Stomach smooth muscle (tissue), 2 donors: ENCODE results near the gene KMT2C.
"Not testable (repeated sequence)": the region's sequence is repeated elsewhere in the genome, so short reads cannot be mapped to it uniquely, and the experiment has no call there.

Experiments used
- H3K27ac ChIP-seq: one replicate; pipeline ENCODE4 v1.7.0; 2013; ENCODE audit warnings: mild to moderate bottlenecking, low read length, inconsistent platforms
- H3K27me3 ChIP-seq, 2 donors: one replicate each; pipeline ENCODE4 v1.7.0; 2013; ENCODE audit warnings: low read length in 2 of 2; ENCODE audit not compliant: insufficient read depth in 2 of 2, control insufficient read depth in 1 of 2
- H3K36me3 ChIP-seq, 2 donors: one replicate each; pipeline ENCODE4 v1.7.0; 2013; ENCODE audit warnings: low read length in 2 of 2; ENCODE audit not compliant: control insufficient read depth in 2 of 2, insufficient read depth in 2 of 2
- H3K4me1 ChIP-seq: one replicate; pipeline ENCODE4 v1.7.0; 2013; ENCODE audit warnings: low read length; ENCODE audit not compliant: control insufficient read depth, insufficient read depth
- H3K4me3 ChIP-seq, 2 donors: one replicate each; pipeline ENCODE4 v1.7.0; 2013; ENCODE audit warnings: low read length in 2 of 2
- H3K9ac ChIP-seq, 2 donors: one replicate each; pipeline ENCODE4 v1.7.0; 2013; ENCODE audit warnings: low read length in 2 of 2, mild to moderate bottlenecking in 1 of 2
- H3K9me3 ChIP-seq, 2 donors: one replicate each; pipeline ENCODE4 v1.7.0; 2013; ENCODE audit warnings: low read length in 2 of 2; ENCODE audit not compliant: control insufficient read depth in 2 of 2
- donor health status: healthy.
- donor health status: Pancreatic carcinoma.

The KMT2C gene

DNA sequence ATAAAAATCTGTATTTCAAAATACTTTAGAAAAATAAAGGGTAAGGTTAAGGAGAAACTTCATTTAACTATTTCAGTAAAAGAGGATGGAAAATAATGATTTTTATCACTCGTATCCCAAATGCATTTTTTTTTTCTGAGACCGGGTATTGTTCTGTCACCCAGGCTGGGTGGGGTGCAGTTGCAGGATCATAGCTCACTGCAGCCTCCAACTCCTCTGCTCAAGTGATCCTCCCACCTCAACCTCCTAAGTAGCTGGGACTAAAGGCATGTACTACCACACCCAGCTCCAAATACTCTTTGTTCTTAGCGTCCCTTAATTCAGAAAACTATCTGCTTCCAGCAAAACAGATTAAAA is 11.8 kb downstream of the KMT2C start:
- peaks cover 5% of the 10 kb centered on the region for H3K4me1 ChIP-seq
- H3K9ac ChIP-seq, result no peak overlapping the region
- H3K27me3 ChIP-seq, result no peaks in the 10 kb centered on the region
- H3K4me3 ChIP-seq, result no peak overlapping the region
- H3K27ac ChIP-seq, result no peak overlapping the region
- H3K36me3 ChIP-seq, result no peaks in the 10 kb centered on the region
- H3K9me3 ChIP-seq, result no peaks in the 10 kb centered on the region

GRCh38 chr7:152423171-152423570 is 12.6 kb downstream of the KMT2C start:
- H3K4me1 ChIP-seq, H3K36me3 ChIP-seq, H3K9ac ChIP-seq, H3K27ac ChIP-seq, H3K4me3 ChIP-seq, H3K9me3 ChIP-seq, H3K27me3 ChIP-seq: not testable (repeated sequence)

DNA sequence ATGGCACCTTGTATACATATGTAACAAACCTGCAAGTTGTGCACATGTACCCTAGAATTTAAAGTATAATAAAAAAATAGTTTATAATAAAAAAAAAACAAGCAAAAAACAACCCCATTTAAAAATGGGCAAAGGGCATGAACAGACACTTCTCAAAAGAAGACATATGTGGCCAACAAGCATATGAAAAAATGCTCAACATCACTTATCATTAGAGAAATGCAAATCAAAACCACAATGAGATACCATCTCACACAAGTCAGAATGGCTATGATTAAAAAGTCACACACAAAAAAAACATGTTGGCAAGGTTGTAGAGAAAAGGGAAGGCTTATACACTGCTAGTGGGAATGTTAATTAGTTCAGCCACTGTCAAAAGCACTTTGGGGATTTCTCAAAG is 14.9 kb downstream of the KMT2C start:
- H3K9me3 ChIP-seq, H3K36me3 ChIP-seq, H3K4me3 ChIP-seq, H3K27ac ChIP-seq, H3K4me1 ChIP-seq, H3K9ac ChIP-seq, H3K27me3 ChIP-seq: not testable (repeated sequence)

DNA sequence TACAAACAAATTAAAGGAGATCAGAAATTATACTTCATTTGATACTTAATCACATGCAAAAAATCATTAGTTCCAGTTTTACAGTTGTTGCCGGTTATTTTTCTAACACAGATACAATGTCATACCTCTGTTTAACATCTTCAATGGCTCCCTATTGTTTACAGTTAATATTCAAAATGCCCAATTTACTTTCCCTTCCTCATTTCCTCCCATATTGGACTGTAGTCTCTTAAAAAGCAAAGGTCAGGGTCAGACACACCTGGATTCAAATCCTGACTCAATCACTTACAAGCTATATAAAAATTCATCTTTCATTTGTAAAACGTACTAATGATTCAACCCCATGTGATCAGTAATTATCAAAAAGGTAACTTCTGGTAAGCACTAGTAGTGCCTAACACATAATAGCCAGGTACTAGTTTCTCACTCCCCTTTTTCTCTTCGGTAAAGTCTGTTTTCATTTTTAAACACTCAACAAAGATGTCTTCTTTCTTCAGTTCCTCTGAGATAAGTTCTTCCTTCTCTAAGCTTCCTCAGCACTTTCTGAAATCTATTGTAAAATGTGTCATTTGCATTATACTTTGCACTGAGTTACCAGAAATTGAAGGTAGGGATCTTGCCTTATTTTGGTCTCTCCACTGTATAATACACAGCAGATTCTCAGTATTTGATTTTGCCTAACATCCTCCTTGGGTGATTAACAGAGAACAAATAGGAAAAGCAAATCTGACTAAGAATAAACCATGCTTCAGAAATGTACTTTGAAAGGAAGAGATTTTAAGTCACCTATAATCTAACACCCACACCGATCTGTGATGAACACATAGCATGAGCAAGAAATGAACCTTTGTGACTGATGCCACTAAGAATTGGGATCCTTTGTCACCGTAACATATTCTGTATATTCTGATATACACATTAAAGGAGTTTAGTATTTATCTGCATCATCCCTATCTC is 16.1 kb downstream of the KMT2C start:
- H3K27me3 ChIP-seq, result no peaks in the 10 kb centered on the region
- H3K9ac ChIP-seq, result no peak overlapping the region
- H3K27ac ChIP-seq, result no peak overlapping the region
- H3K36me3 ChIP-seq, result no peaks in the 10 kb centered on the region
- no peak overlapping the region for H3K4me3 ChIP-seq
- no peaks in the 10 kb centered on the region for H3K4me1 ChIP-seq
- no peaks in the 10 kb centered on the region for H3K9me3 ChIP-seq

DNA sequence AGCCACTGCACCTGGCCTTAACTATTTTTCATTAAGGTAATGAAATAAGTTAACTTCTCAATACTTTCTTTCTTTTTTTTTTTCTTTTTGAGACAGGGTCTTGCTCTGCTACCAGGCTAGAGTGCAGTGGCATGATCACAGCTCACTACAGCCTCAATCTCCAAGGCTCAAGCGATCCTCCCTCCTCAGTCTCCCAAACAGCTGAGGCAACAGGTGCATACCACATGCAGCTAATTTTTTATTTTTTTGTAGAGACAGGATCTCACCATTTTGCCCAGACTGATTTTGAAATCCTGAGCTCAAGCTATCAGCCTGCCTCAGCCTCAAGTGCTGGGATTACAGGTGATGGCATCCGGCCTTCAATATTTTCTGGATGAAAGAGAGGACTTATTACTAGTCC is 21.0 kb downstream of the KMT2C start:
- no peaks in the 10 kb centered on the region for H3K4me1 ChIP-seq
- H3K4me3 ChIP-seq, result no peak overlapping the region
- no peak overlapping the region for H3K27ac ChIP-seq
- no peaks in the 10 kb centered on the region for H3K27me3 ChIP-seq
- no peak overlapping the region for H3K9ac ChIP-seq
- no peaks in the 10 kb centered on the region for H3K36me3 ChIP-seq
- no peaks in the 10 kb centered on the region for H3K9me3 ChIP-seq

GRCh38 chr7:152411389-152411788 is 24.4 kb downstream of the KMT2C start:
- H3K9me3 ChIP-seq, result no peaks in the 10 kb centered on the region
- H3K36me3 ChIP-seq, result no peaks in the 10 kb centered on the region
- H3K27ac ChIP-seq, result no peak overlapping the region
- H3K4me3 ChIP-seq, result no peak overlapping the region
- H3K27me3 ChIP-seq, result no peaks in the 10 kb centered on the region
- H3K4me1 ChIP-seq, result no peaks in the 10 kb centered on the region
- H3K9ac ChIP-seq, result no peak overlapping the region

GRCh38 chr7:152406491-152406890 is 29.3 kb downstream of the KMT2C start:
- no peak overlapping the region for H3K4me3 ChIP-seq
- no peaks in the 10 kb centered on the region for H3K4me1 ChIP-seq
- no peaks in the 10 kb centered on the region for H3K9me3 ChIP-seq
- no peaks in the 10 kb centered on the region for H3K27me3 ChIP-seq
- no peak overlapping the region for H3K9ac ChIP-seq
- no peak overlapping the region for H3K27ac ChIP-seq
- H3K36me3 ChIP-seq, result no peaks in the 10 kb centered on the region

DNA sequence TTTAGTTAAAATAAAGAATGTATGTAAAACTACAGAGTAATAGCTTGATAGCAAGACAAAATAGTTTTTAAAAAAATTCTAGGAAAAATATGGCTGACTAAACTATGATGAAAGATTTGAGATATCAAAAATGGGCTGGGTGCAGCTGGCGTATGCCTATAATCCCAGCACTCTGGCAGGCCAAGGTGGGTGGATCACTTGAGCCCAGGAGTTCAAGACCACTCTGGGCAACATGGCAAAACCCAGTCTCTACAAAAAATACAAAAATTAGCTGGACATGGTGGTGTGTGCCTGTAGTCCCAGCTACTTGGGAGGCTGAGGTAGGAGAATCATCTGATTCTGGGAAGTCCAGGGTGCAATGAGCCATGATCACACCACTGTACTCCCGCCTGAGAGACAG is 29.8 kb downstream of the KMT2C start:
- H3K9ac ChIP-seq, H3K36me3 ChIP-seq, H3K9me3 ChIP-seq, H3K4me3 ChIP-seq, H3K27ac ChIP-seq, H3K27me3 ChIP-seq, H3K4me1 ChIP-seq: not testable (repeated sequence)

- Histone ChIP-seq H3K4me3 (no peak overlapping the region), H3K36me3 (no peaks in the 10 kb centered on the region), H3K9me3 (no peaks in the 10 kb centered on the region), H3K27me3 (no peaks in the 10 kb centered on the region), H3K9ac (no peak overlapping the region), H3K27ac (no peak overlapping the region), H3K4me1 (no peaks in the 10 kb centered on the region)
Observed at GRCh38 chr7:152403726-152404125, 32.1 kb downstream of the KMT2C start.

- Histone ChIP-seq H3K9me3 (no peaks in the 10 kb centered on the region), H3K27ac (no peak overlapping the region), H3K36me3 (no peaks in the 10 kb centered on the region), H3K4me1 (no peaks in the 10 kb centered on the region), H3K9ac (no peak overlapping the region), H3K27me3 (no peaks in the 10 kb centered on the region), H3K4me3 (no peak overlapping the region)
Observed at GRCh38 chr7:152402384-152403250, 33.2 kb downstream of the KMT2C start.

DNA sequence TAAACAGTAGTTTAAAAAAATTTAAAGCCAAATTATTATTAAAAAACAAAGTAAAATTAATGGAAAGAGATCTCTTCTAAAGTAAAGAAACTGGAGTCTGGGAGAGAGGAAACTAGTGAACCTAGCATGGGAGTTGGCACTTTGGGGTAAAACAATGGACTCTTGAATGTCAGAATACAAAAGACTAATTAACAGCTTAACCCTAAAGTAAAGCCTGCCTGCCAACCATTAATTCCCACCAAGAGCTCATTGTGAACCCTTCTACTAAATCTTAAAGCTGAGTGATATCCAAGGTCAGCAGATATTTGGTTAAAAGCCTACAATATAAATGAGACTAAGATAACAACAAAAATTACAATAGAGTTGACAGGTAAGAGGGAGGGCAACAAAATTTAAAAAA is 36.5 kb downstream of the KMT2C start:
- Histone ChIP-seq H3K9me3 (no peaks in the 10 kb centered on the region), H3K4me1 (no peaks in the 10 kb centered on the region), H3K36me3 (no peaks in the 10 kb centered on the region), H3K27ac (no peak overlapping the region), H3K4me3 (no peak overlapping the region), H3K27me3 (no peaks in the 10 kb centered on the region), H3K9ac (no peak overlapping the region)
